Measurements from ENCODE around the gene UCP2. TPM values are rescaled to one million over a fixed set of nuclear protein-coding genes. Genes with fewer than 3 reads are reported as not detected.

The UCP2 gene
- polyA plus RNA-seq, 4 donors, result 26.4 to 49.8 (median 36.2) TPM

GRCh38 chr11:73949912-73950311 lies 32.7 kb downstream of the UCP2 start:
- H3K27me3 ChIP-seq (ENCODE audit: control insufficient read depth in 3 of 3, insufficient read depth in 3 of 3, low read length in 3 of 3), result no peaks in the 10 kb centered on the region
- no peaks in the 10 kb centered on the region for H3K4me1 ChIP-seq (ENCODE audit: control insufficient read depth in 3 of 3, insufficient read depth in 2 of 3, low read depth in 1 of 3, low read length in 2 of 3)
- 87 to 97% (median 95%) methylated on average over 5 of the region's 5 CpGs for WGBS, 3 donors
- no peak overlapping the region for H3K27ac ChIP-seq (ENCODE audit: low read depth in 1 of 3, low read length in 2 of 3)
- no peak for DNase-seq
- no peaks in the 10 kb centered on the region for H3K36me3 ChIP-seq (ENCODE audit: control insufficient read depth in 3 of 3, insufficient read depth in 2 of 3, low read depth in 1 of 3, low read length in 3 of 3)
- no peak for FAIRE-seq
- H3K4me3 ChIP-seq (ENCODE audit: low read depth in 1 of 3, low read length in 3 of 3), result no peak overlapping the region
- H3K9me3 ChIP-seq (ENCODE audit: control insufficient read depth in 2 of 2, insufficient read depth in 1 of 2, low read depth in 1 of 2, low read length in 1 of 2), result peaks cover 0 to 10% of the 10 kb centered on the region in 2 donors

DNA sequence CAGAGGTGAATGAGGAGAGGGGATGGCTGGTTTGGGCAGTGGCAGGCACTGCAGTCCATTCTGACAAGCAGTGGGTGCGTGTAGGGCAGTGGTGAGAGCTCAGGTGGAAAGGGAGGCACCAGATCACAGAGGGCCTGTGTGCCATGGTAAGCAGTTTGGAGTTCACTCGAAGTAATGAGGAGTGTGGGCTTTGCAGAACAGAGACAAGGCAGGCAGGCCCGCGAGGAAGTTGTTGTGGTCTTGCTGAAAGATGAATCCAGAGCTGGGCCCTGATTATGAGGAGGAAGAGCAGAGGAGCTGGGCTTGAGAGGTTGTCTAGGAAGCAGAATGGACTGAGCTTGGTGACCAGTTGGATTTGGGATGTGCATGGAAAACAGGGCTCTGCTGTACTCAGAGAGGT lies 33.4 kb downstream of the UCP2 start:
- no peak overlapping the region for H3K27ac ChIP-seq (ENCODE audit: low read depth in 1 of 3, low read length in 2 of 3)
- FAIRE-seq, result no peak
- H3K36me3 ChIP-seq (ENCODE audit: control insufficient read depth in 3 of 3, insufficient read depth in 2 of 3, low read depth in 1 of 3, low read length in 3 of 3), result no peaks in the 10 kb centered on the region
- no peak overlapping the region for H3K4me3 ChIP-seq (ENCODE audit: low read depth in 1 of 3, low read length in 3 of 3)
- DNase-seq, result no peak
- 84 to 87% (median 84%) methylated on average over 4 of the region's 4 CpGs for WGBS, 3 donors
- no peaks in the 10 kb centered on the region for H3K27me3 ChIP-seq (ENCODE audit: control insufficient read depth in 3 of 3, insufficient read depth in 3 of 3, low read length in 3 of 3)
- H3K9me3 ChIP-seq (ENCODE audit: control insufficient read depth in 2 of 2, insufficient read depth in 1 of 2, low read depth in 1 of 2, low read length in 1 of 2), result peaks cover 0 to 10% of the 10 kb centered on the region in 2 donors
- no peaks in the 10 kb centered on the region for H3K4me1 ChIP-seq (ENCODE audit: control insufficient read depth in 3 of 3, insufficient read depth in 2 of 3, low read depth in 1 of 3, low read length in 2 of 3)

- WGBS, 3 donors, result 69 to 78% (median 75%) methylated on average over 13 of the region's 13 CpGs
- Histone ChIP-seq H3K4me3 (ENCODE audit: low read depth in 1 of 3, low read length in 3 of 3) (no peak overlapping the region), H3K27ac (ENCODE audit: low read depth in 1 of 3, low read length in 2 of 3) (no peak overlapping the region), H3K27me3 (ENCODE audit: control insufficient read depth in 3 of 3, insufficient read depth in 3 of 3, low read length in 3 of 3) (no peaks in the 10 kb centered on the region), H3K4me1 (ENCODE audit: control insufficient read depth in 3 of 3, insufficient read depth in 2 of 3, low read depth in 1 of 3, low read length in 2 of 3) (no peaks in the 10 kb centered on the region), H3K9me3 (ENCODE audit: control insufficient read depth in 2 of 2, insufficient read depth in 1 of 2, low read depth in 1 of 2, low read length in 1 of 2) (peaks cover 0 to 13% of the 10 kb centered on the region in 2 donors), H3K36me3 (ENCODE audit: control insufficient read depth in 3 of 3, insufficient read depth in 2 of 3, low read depth in 1 of 3, low read length in 3 of 3) (no peaks in the 10 kb centered on the region)
- DNase-seq, result peak in 1 of 2 donors; percentile 64
- no peak for FAIRE-seq
Measured at GRCh38 chr11:73946798-73947458, 35.7 kb downstream of the UCP2 start.

- Histone ChIP-seq H3K36me3 (ENCODE audit: control insufficient read depth in 3 of 3, insufficient read depth in 2 of 3, low read depth in 1 of 3, low read length in 3 of 3) (no peaks in the 10 kb centered on the region), H3K27ac (ENCODE audit: low read depth in 1 of 3, low read length in 2 of 3) (no peak overlapping the region), H3K9me3 (ENCODE audit: control insufficient read depth in 2 of 2, insufficient read depth in 1 of 2, low read depth in 1 of 2, low read length in 1 of 2) (peaks cover 0 to 21% of the 10 kb centered on the region in 2 donors), H3K27me3 (ENCODE audit: control insufficient read depth in 3 of 3, insufficient read depth in 3 of 3, low read length in 3 of 3) (no peaks in the 10 kb centered on the region), H3K4me3 (ENCODE audit: low read depth in 1 of 3, low read length in 3 of 3) (no peak overlapping the region), H3K4me1 (ENCODE audit: control insufficient read depth in 3 of 3, insufficient read depth in 2 of 3, low read depth in 1 of 3, low read length in 2 of 3) (no peaks in the 10 kb centered on the region)
- DNase-seq (no peak), FAIRE-seq (no peak)
- WGBS, 3 donors, result 66 to 72% (median 68%) methylated on average over 4 of the region's 4 CpGs
Measured at GRCh38 chr11:73945396-73945795, 37.2 kb downstream of the UCP2 start.

DNA sequence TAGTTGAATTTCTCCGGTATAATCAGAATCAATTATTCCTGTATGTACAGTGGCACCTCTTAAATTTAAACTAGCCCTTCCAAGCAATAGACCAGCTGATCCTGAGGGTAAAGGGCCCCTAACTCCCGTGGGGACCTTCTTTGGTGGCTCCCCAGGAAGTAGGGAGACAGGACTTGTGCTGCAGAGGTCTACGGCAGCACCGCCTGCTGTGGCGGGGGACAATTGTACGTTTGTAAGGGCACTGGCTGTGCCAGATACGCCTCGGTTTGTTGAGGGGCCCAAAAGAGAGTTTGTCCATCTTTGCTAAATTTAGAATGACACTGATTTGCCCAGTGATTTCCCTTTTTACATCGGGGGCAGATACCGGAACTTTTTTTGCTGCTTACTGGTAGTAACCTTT lies 37.7 kb downstream of the UCP2 start:
- Histone ChIP-seq H3K4me3 (ENCODE audit: low read depth in 1 of 3, low read length in 3 of 3) (no peak overlapping the region), H3K27me3 (ENCODE audit: control insufficient read depth in 3 of 3, insufficient read depth in 3 of 3, low read length in 3 of 3) (no peaks in the 10 kb centered on the region), H3K4me1 (ENCODE audit: control insufficient read depth in 3 of 3, insufficient read depth in 2 of 3, low read depth in 1 of 3, low read length in 2 of 3) (no peaks in the 10 kb centered on the region), H3K36me3 (ENCODE audit: control insufficient read depth in 3 of 3, insufficient read depth in 2 of 3, low read depth in 1 of 3, low read length in 3 of 3) (no peaks in the 10 kb centered on the region), H3K9me3 (ENCODE audit: control insufficient read depth in 2 of 2, insufficient read depth in 1 of 2, low read depth in 1 of 2, low read length in 1 of 2) (peaks cover 0 to 21% of the 10 kb centered on the region in 2 donors), H3K27ac (ENCODE audit: low read depth in 1 of 3, low read length in 2 of 3) (no peak overlapping the region)
- DNase-seq, result no peak
- no peak for FAIRE-seq
- 78 to 87% (median 82%) methylated on average over 10 of the region's 10 CpGs for WGBS, 3 donors

DNA sequence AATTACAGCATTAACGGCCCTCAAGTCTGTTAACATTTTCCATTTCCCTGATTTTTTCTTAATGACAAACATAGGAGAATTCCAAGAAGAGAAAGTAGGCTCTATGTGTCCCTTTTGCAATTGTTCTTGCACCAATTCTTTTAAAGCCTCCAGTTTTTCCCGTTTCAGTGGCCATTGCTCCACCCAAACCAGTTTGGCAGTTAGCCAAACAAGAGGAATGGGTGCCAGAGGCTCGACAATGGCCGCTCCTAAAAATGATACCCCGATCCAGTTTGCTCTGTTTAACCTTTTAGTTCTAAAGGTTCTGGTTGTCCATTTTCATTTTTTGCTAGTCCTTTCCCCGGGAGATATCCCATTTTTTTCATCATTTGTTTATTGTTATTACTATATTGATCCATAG lies 38.6 kb downstream of the UCP2 start:
- H3K4me3 ChIP-seq (ENCODE audit: low read depth in 1 of 3, low read length in 3 of 3), result no peak overlapping the region
- no peak for DNase-seq
- FAIRE-seq, result no peak
- no peak overlapping the region for H3K27ac ChIP-seq (ENCODE audit: low read depth in 1 of 3, low read length in 2 of 3)
- no peaks in the 10 kb centered on the region for H3K4me1 ChIP-seq (ENCODE audit: control insufficient read depth in 3 of 3, insufficient read depth in 2 of 3, low read depth in 1 of 3, low read length in 2 of 3)
- no peaks in the 10 kb centered on the region for H3K27me3 ChIP-seq (ENCODE audit: control insufficient read depth in 3 of 3, insufficient read depth in 3 of 3, low read length in 3 of 3)
- 56 to 64% (median 63%) methylated on average over 6 of the region's 6 CpGs for WGBS, 3 donors
- H3K9me3 ChIP-seq (ENCODE audit: control insufficient read depth in 2 of 2, insufficient read depth in 1 of 2, low read depth in 1 of 2, low read length in 1 of 2), result peaks cover 0 to 26% of the 10 kb centered on the region in 2 donors
- no peaks in the 10 kb centered on the region for H3K36me3 ChIP-seq (ENCODE audit: control insufficient read depth in 3 of 3, insufficient read depth in 2 of 3, low read depth in 1 of 3, low read length in 3 of 3)

- Histone ChIP-seq H3K4me3 (ENCODE audit: low read depth in 1 of 3, low read length in 3 of 3) (no peak overlapping the region), H3K27me3 (ENCODE audit: control insufficient read depth in 3 of 3, insufficient read depth in 3 of 3, low read length in 3 of 3) (no peaks in the 10 kb centered on the region), H3K27ac (ENCODE audit: low read depth in 1 of 3, low read length in 2 of 3) (no peak overlapping the region), H3K4me1 (ENCODE audit: control insufficient read depth in 3 of 3, insufficient read depth in 2 of 3, low read depth in 1 of 3, low read length in 2 of 3) (no peaks in the 10 kb centered on the region), H3K36me3 (ENCODE audit: control insufficient read depth in 3 of 3, insufficient read depth in 2 of 3, low read depth in 1 of 3, low read length in 3 of 3) (no peaks in the 10 kb centered on the region), H3K9me3 (ENCODE audit: control insufficient read depth in 2 of 2, insufficient read depth in 1 of 2, low read depth in 1 of 2, low read length in 1 of 2) (peaks cover 0 to 38% of the 10 kb centered on the region in 2 donors)
- DNase-seq (no peak), FAIRE-seq (no peak)
- WGBS, 3 donors, result 46 to 68% (median 56%) methylated on average over 1 of the region's 1 CpG
Measured at GRCh38 chr11:73942010-73942409, 40.6 kb downstream of the UCP2 start.

GRCh38 chr11:73940801-73941570 lies 41.7 kb downstream of the UCP2 start:
- no peaks in the 10 kb centered on the region for H3K27me3 ChIP-seq (ENCODE audit: control insufficient read depth in 3 of 3, insufficient read depth in 3 of 3, low read length in 3 of 3)
- H3K27ac ChIP-seq (ENCODE audit: low read depth in 1 of 3, low read length in 2 of 3), result no peak overlapping the region
- H3K36me3 ChIP-seq (ENCODE audit: control insufficient read depth in 3 of 3, insufficient read depth in 2 of 3, low read depth in 1 of 3, low read length in 3 of 3), result no peaks in the 10 kb centered on the region
- no peak for FAIRE-seq
- WGBS, 3 donors, result 95 to 97% (median 97%) methylated on average over 9 of the region's 9 CpGs
- peaks cover 0 to 30% of the 10 kb centered on the region in 2 donors for H3K9me3 ChIP-seq (ENCODE audit: control insufficient read depth in 2 of 2, insufficient read depth in 1 of 2, low read depth in 1 of 2, low read length in 1 of 2)
- DNase-seq, result no peak
- H3K4me3 ChIP-seq (ENCODE audit: low read depth in 1 of 3, low read length in 3 of 3), result no peak overlapping the region
- no peaks in the 10 kb centered on the region for H3K4me1 ChIP-seq (ENCODE audit: control insufficient read depth in 3 of 3, insufficient read depth in 2 of 3, low read depth in 1 of 3, low read length in 2 of 3)

Data from small intestine (tissue), 7 donors.